Measurements from ENCODE around the gene RBMS1. TPM values are rescaled to one million over a fixed set of nuclear protein-coding genes. Genes with fewer than 3 reads are reported as not detected.
"Not testable (repeated sequence)": the region's sequence is repeated elsewhere in the genome, so short reads cannot be mapped to it uniquely, and the experiment has no call there.

Gene RBMS1
- polyA plus RNA-seq, 4 donors, result 122 to 165 (median 151) TPM

DNA sequence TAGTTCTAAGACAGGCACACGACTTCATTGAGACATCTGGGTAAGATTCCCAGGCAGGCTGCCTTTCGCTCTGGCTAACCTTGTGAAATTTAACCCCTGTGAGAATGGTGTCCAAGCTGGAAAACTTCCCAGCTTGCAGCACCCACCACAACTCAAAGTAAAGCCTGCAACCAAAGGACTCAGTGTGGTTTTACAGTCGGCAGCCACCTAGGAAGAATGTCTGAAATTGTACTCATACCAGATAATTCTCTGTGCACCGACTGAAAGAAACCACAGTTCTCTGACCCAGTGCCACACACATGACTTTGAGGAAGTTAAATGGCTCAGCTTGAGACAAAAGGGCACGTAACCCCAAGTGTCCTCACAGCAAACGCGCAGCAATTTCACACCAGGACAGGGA lies 125.7 kb downstream of the RBMS1 start:
- DNase-seq (ENCODE audit: low read depth in 4 of 4, low spot score in 3 of 4), result no peak

DNA sequence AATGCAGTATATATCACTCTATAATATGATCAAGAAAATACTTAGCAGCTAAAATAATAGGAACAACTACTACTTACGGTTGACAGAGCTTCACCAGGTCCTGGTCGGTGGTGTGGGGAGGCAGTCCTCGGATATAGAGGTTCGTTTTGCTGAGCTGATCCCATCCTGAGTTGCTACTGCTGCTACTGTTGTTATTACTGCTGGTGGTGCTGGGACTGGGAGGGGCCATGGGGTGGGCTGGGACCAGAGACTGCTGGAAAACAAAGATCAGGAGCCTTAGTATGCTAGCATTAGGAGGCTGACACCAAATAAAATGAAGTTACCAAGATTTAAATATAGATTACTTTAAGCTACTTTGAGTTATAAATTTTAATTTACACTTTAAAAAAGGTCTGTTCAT lies 126.5 kb downstream of the RBMS1 start:
- not testable (repeated sequence) for DNase-seq (ENCODE audit: low read depth in 4 of 4, low spot score in 3 of 4)

DNA sequence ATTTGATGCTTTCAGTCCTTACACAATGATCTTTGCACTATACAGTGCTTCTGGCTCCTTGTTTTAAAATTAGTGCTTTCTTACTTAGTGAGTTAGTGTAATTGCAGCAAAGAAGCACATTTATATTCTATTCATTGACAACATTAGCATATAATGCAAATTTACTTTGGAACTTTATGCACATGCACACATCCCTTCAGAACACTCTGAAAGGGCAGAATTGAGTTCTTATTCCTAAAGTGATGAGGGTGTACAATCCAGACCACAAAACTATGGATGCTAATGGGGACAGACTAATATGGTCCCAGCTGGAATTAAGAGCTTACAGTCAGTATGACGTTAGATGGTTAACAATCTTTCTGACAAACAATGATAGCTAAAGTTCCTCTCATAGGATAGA lies 127.1 kb downstream of the RBMS1 start:
- no peak for DNase-seq (ENCODE audit: low read depth in 4 of 4, low spot score in 3 of 4)

DNA sequence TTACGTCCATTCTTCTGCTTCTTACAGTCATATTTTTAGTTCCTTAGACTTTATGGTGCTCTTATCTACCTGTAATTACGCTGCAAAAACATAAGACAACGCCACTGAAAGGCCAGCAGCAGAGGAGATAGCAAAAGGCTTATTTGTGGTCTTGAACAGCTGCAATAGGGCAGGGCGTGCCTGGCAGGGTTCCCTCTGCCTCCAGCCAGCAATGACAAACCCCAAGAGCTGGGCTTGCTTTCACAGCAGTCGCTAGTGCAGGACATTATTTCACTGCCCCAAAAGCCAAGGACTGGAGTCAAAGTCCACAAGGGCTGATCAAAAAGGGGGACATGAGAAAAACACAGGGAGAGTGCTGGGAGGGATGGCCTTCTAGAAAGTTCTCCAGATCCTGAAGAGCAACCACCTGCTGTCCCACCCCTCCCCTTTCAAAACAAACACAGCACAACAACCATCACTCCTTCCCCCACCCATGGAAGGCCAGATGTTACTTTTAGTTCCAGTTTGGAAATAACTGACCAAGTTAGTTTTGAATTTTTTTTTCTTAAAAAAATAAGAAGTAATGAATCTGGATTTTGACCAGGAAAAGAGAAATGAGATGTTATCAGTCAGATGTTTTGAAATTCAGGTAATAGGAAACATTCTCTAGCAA lies 127.8 kb downstream of the RBMS1 start:
- no peak for DNase-seq (ENCODE audit: low read depth in 4 of 4, low spot score in 3 of 4)

DNA sequence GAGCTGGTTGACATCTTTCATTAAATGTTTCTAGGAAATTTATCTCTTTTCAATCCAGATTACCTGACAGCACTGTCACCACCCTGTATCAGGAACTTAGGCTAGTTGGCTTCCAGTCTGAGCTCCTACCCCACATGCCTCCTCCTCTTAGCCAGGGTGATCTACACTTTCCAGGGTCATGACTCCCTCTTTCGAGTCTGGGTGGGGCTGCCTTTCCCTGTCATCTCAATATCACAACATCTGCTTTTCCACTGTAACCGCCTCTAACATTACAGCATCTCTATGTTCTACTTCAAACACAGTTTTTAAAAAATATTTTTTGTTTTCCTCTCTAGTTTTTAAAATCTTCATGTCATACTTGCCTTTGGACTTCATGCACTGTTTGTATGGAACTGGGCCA lies 129.2 kb downstream of the RBMS1 start:
- no peak for DNase-seq (ENCODE audit: low read depth in 4 of 4, low spot score in 3 of 4)

DNA sequence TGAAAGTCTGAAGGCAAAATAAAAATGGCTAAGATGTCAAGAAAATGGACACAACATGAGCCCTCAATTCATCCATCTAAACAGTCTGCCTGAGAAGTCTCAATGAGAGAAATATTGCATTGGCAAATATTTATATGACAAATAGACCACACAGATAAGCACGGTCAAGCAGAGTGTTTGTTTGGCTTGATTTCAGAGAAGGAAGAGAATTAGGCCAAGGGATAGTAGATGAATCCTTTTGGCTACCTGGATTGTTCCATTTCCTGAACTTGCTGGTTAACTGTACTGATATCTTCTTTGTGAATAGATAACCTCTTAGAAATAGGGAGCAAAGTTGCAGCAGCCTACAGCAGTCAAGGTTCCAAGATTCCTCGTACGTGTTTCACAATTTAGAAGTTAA lies 129.6 kb downstream of the RBMS1 start:
- DNase-seq (ENCODE audit: low read depth in 4 of 4, low spot score in 3 of 4), result no peak

DNA sequence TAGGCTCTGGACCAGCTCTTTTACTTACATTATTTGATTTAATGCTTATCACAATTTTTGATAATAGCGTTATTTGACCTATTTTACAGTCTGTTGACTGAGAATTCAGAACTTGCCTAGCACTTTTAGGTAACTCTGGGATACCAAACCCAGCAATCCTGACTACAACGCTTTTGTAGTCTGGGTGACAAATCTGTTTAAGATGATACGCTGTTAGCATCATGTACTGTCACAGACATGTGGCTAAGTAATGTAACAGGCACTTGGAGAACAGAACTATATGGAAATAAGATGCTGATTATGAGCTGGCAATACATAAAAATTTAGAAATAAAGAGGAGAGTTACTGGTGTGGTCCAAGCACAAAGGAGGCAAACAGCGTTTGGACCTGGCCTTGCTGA lies 130.6 kb downstream of the RBMS1 start:
- no peak for DNase-seq (ENCODE audit: low read depth in 4 of 4, low spot score in 3 of 4)

DNA sequence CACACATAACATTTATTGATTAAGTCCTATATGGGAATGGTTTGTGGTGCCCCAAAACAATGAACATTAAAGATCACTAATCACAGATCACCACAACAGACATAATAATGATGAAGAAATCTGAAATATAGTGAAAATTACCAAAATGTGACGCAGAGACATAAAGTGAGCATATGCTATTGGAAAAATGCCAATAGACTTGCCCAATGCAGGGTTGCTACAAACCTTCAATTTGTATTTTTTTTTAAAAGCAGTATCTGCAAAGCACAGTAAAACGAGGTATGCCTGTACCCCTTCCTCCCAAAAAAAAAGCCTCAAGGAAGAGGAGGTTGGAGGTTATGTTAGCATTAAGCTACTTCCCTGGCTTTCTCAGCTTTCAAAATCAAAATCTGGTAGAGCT lies 131.1 kb downstream of the RBMS1 start:
- no peak for DNase-seq (ENCODE audit: low read depth in 4 of 4, low spot score in 3 of 4)

DNA sequence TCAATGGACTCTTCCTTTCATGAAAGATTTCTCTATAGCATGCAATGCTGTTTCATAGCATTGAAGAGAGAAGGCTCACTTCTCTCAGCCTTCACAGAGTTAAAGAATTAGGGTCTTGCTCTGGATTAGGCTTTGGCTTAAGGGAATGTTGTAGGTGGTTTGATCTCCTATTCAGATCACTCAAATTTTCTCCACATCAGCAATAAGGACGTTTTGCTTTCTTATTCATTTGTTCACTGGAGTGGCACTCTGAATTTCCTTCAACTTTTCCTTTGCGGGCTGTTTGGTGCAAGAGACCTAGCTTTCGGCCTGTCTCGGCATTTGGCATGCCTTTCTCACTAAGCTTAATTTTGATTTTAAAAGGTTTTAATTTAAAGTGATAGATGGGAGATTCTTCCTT lies 131.6 kb downstream of the RBMS1 start:
- DNase-seq (ENCODE audit: low read depth in 4 of 4, low spot score in 3 of 4), result no peak

DNA sequence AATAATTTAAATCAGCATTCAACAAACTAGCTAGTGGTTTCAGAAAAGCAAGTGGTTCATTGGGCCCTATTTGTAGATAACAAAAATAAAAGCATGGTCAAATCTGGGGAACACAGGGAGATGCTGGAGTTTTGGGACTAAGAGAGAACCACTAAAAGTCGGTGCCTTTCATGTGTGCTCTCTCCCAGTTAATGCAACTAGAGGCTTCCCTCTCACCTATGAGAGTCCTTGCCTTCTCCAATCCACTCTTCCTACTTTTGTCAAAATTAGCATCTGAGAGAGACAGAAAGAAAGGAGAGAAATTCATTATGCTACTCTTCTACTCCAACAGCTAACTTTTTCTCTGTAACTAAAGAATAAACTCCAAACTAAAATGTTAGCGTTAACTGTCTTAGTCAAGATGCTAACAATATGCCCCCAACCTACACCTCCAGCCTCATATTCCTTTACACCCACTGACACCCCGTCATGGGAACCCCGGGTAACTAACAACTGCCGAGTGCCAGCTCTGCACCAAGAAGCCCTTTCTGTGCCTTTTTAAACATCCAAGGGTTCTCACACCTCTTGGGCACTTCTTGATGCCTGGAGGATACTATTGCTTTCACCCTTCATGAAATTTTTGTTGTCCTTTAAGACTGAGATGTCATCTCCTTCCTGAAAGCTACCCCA lies 133.4 kb downstream of the RBMS1 start:
- DNase-seq (ENCODE audit: low read depth in 4 of 4, low spot score in 3 of 4), result no peak

DNA sequence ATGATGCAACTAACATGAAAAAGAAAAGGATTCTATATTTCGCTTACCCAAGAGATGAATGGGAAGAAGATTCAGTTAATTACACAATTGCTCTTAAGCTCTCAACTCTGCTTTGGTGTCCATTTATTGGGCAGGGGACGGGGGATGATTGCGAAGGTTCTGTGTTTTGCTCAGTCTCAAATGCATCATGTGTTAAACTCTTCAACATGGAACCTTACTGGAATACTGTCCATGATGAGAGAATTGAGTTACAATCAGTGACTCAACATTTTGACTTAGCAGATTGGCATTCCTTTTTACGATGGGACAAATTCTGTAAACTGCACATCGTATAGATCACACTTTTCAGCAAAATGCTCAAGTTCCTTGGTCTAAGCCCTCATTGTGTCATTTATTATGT lies 135.6 kb downstream of the RBMS1 start:
- DNase-seq (ENCODE audit: low read depth in 4 of 4, low spot score in 3 of 4), result no peak

DNA sequence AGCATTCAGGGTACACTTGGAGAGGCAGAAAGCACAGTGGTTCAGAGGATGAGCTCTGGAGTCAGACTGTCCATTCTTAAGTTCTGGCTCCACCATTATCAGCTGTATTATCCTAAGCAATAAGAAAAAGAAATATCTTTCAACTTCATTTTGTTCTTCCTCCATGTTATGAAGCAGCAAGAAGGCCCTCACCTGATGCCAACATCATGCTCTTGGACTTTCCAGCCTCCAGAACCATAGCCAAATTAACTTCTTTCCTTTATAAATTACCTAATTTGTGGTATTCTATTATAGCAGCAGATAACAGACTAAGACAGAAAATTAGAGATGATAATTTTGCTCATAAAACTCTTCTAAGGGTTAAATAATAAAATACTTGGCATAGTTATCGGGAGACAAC lies 137.1 kb downstream of the RBMS1 start:
- DNase-seq (ENCODE audit: low read depth in 4 of 4, low spot score in 3 of 4), result no peak

DNA sequence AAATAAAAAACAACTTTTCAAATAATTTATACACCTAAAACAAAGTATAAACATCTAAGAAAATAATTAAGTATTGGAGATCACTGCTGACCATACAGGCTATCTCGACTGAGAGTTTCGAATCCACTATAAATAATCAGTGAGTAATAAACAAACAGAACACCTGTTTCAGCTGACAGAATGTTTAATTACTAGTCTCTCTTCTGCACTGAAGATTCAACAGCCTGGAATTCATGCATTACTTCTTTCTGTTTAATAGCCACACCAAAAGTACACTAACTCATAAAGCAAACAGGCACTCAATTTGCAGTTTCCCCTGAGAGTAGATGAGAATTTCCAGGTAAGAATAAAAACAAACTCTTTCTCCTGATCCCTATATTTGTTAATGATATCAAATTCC lies 138.5 kb downstream of the RBMS1 start:
- no peak for DNase-seq (ENCODE audit: low read depth in 4 of 4, low spot score in 3 of 4)

DNA sequence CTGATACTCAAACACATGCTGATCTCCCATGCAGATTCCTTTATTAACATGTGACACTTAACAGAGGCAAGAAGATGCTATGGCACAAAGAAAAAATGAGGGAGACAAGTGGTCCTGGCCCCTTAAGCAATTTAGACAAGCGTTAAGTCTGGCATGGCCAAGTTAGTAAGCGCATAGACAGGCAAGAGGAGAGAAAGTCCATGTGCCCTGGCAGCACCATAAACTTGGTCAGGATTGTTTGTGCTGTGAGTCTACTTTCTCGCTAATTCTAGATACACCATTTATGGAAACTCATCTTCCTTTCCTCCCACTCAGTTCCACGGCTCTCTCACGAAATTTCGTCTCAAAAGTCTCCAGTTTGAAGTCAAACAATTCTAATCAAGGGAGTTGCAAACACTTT lies 138.9 kb downstream of the RBMS1 start:
- DNase-seq (ENCODE audit: low read depth in 4 of 4, low spot score in 3 of 4), result no peak

DNA sequence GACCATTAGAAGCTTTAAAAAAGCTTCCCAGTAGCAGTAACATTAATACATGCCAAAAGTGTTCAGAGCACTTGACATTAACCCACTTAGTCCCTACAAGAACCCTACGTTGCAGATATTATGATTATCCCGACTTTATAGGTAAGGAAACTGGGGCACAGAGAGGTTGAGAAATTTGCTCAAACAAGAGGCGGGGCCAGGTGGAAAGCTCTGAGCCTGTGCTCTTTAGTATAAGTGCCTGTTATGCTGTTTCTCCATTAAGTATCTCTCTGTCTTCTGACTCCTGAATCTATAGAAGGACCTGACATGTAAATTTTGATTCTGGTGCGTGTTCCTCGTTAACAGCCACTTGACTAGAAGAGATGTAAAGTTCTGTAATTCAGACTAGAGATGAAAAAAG lies 139.8 kb downstream of the RBMS1 start:
- no peak for DNase-seq (ENCODE audit: low read depth in 4 of 4, low spot score in 3 of 4)

DNA sequence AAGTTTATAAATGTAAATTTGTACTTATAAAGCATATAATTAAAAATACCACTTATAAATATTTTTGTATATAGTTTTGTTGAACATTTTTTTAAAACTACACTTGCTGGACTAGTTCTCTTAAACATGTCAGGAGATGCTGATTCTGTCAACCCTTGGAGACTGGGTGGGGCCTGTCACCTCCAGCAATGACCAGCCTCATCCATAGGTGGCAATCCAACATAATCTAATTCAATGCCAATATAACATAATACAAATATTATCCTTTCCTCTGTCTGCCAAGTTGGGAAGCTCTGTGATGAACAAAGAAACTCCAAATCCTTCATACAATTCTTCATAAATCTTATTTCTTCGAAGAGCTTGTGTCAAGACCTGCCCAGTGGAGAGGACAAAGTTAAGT lies 140.4 kb downstream of the RBMS1 start:
- DNase-seq (ENCODE audit: low read depth in 4 of 4, low spot score in 3 of 4), result no peak

DNA sequence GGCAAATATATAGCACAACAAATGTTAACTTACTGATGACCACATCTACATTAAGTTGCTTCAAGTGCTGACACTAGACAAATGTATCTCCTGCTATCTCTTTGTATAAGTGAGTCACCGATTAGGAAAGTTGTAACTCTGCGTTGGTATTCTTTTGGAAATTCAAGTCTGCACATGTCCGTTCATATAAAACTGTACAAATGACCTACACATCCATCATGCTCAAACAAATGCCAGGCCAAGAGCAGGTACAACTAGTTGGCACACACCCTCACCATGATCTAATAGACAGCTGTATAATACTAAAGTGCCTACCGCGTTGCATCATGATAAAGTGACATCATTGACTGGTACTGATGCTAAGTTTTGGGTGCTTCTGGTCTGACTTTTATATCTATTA lies 141.1 kb downstream of the RBMS1 start:
- DNase-seq (ENCODE audit: low read depth in 4 of 4, low spot score in 3 of 4), result no peak

DNA sequence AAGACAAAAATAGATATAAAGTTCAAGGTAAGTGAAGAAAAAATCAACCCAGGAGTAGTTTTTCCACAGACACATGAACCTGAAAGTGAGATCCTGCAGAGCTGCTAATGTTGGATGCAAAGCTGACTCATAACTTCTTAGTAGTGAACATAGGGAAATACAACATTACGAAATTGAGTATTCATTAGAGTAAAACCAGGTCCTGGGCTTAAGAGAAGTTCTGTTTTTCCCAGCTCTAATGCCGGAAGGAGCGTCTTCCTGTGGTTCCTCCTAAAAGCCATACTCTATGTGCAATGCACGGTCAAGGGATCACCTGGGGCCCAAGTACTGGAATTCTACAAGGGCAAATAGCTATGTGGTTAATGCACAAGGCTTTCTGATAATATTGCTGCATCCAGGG lies 141.7 kb downstream of the RBMS1 start:
- DNase-seq (ENCODE audit: low read depth in 4 of 4, low spot score in 3 of 4), result no peak

DNA sequence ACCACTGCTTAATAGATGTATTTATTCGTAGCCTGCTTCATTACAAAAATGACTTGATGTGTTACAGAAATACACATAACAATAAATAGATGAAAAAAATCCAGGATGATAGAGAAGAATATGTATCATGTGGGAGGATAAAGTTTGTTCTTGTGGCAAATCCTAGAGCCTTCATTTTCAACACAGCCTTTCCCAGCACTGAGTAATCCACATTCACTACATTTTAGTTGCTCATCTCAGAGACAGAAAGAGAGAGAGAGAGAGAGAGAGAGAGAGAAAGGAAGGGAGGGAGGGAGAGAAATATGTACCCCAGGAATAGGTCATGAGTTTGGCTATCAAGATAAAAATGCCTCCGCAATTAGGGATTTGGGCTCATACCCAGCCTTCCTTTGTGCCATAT lies 144.3 kb downstream of the RBMS1 start:
- no peak for DNase-seq (ENCODE audit: low read depth in 4 of 4, low spot score in 3 of 4)

DNA sequence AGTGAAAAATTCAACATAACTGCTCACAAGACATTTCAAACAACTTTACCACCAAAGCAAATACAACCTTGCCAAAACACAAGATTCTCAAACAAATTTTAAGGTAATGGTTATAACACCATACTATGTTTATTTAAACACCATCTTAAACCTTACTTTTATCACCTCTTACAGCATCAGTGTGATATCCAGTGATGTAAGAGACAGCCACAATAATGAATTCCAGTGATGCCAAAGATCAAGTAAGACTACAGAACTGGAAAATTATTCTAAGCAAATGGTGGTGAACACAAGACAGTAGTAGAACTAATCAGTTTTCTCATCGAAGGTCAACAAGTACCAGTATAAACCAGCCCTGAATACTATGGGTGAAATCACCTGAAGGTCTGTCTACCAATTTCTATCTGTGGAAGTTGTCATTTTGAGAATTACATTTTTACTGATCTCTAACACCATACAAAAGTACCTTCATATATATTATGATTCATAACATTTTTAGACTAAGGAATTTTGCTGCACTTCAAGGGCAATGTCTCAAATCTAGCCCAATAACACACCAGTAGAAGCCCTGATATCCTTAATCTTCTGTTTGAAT lies 146.2 kb downstream of the RBMS1 start:
- DNase-seq (ENCODE audit: low read depth in 4 of 4, low spot score in 3 of 4), result no peak

DNA sequence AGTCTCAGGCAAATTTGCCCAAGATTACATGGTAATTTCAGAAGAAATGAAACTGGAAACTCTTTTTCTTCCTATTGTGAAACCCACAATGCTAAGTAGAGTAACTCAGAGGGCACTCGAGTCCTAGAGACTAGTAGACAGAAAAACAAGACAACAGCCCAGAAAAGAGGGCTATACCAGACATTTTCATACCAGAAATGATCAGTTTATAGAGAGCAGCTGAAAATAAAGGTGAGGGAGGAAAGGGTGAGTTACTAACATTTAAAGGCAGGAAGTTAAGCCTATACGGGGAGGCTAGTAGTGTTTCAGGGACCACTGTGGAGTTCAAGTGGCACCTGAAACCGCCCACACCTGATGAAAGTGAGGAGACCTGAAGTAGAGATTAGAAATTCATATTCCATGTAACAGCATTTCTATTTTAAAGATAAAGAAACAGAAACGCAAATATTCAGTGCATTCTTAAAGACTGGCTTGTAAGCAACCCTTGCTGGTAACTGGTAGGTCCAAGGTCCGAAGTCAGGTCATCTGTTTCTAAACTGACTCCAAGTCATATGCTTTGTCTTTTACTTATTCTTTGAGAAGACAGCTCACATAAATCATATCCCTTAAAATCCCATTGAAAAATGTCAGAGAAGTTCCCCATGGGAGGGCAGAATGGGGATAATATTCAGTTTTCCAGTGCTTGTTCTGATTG lies 148.4 kb downstream of the RBMS1 start:
- no peak for DNase-seq (ENCODE audit: low read depth in 4 of 4, low spot score in 3 of 4)

DNA sequence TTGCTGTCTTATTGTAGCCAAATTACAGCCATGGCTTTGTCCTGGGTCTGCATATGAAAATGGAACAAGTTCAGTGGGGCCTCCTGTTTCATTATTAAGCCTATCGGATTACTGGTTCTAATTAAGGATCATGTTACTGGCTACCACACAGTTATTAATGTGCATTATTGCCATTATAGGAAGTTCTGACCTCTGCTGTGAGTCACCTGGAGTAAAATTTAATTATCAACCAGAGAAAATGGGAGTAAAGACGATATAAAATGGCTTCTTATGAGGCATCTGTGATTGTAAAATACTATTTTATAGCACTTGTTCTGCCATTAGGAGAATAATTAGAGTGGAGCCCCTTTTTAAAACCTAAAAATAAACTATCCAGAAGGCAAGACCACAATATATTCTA lies 150.2 kb downstream of the RBMS1 start:
- no peak for DNase-seq (ENCODE audit: low read depth in 4 of 4, low spot score in 3 of 4)
